ENCODE measurements around the gene DPY19L3.
"Not testable (repeated sequence)": the region's sequence is repeated elsewhere in the genome, so short reads cannot be mapped to it uniquely, and the experiment has no call there.

The DPY19L3 gene

GRCh38 chr19:32405431-32406160 lies at the start of gene DPY19L3:
Gene DPY19L3 (plus strand): TSS chr19:32405770. CDS start chr19:32408254, 2,484 bp downstream.
- DNase-seq (ENCODE audit: low read depth in 2 of 2), result peak; percentile 87 to 88

- DNase-seq (ENCODE audit: low read depth in 2 of 2), result no peak
Observed at GRCh38 chr19:32357720-32358119, 47.9 kb upstream of the DPY19L3 start.

GRCh38 chr19:32358321-32358720 lies 47.2 kb upstream of the DPY19L3 start:
- no peak for DNase-seq (ENCODE audit: low read depth in 2 of 2)

GRCh38 chr19:32359581-32359980 lies 46.0 kb upstream of the DPY19L3 start:
- DNase-seq (ENCODE audit: low read depth in 2 of 2), result no peak

GRCh38 chr19:32361574-32362317 lies 43.8 kb upstream of the DPY19L3 start:
- no peak for DNase-seq (ENCODE audit: low read depth in 2 of 2)

GRCh38 chr19:32362318-32362691 lies 43.3 kb upstream of the DPY19L3 start:
- DNase-seq (ENCODE audit: low read depth in 2 of 2), result no peak

- DNase-seq (ENCODE audit: low read depth in 2 of 2), result no peak
Observed at GRCh38 chr19:32363175-32363574, 42.4 kb upstream of the DPY19L3 start.

GRCh38 chr19:32363632-32364031 lies 41.9 kb upstream of the DPY19L3 start:
- DNase-seq (ENCODE audit: low read depth in 2 of 2), result no peak

- DNase-seq (ENCODE audit: low read depth in 2 of 2), result no peak
Observed at GRCh38 chr19:32364040-32364439, 41.5 kb upstream of the DPY19L3 start.

GRCh38 chr19:32367063-32367462 lies 38.5 kb upstream of the DPY19L3 start:
- no peak for DNase-seq (ENCODE audit: low read depth in 2 of 2)

- no peak for DNase-seq (ENCODE audit: low read depth in 2 of 2)
Observed at GRCh38 chr19:32367948-32368536, 37.5 kb upstream of the DPY19L3 start.

- no peak for DNase-seq (ENCODE audit: low read depth in 2 of 2)
Observed at GRCh38 chr19:32368787-32369186, 36.8 kb upstream of the DPY19L3 start.

- DNase-seq (ENCODE audit: low read depth in 2 of 2), result no peak
Observed at GRCh38 chr19:32372726-32373517, 32.6 kb upstream of the DPY19L3 start.

GRCh38 chr19:32373585-32374295 lies 31.8 kb upstream of the DPY19L3 start:
- DNase-seq (ENCODE audit: low read depth in 2 of 2), result no peak

GRCh38 chr19:32374362-32374761 lies 31.2 kb upstream of the DPY19L3 start:
- not testable (repeated sequence) for DNase-seq (ENCODE audit: low read depth in 2 of 2)

GRCh38 chr19:32377088-32377487 lies 28.5 kb upstream of the DPY19L3 start:
- DNase-seq (ENCODE audit: low read depth in 2 of 2), result not testable (repeated sequence)

- DNase-seq (ENCODE audit: low read depth in 2 of 2), result no peak
Observed at GRCh38 chr19:32380269-32380668, 25.3 kb upstream of the DPY19L3 start.

GRCh38 chr19:32387701-32388392 lies 17.7 kb upstream of the DPY19L3 start:
- DNase-seq (ENCODE audit: low read depth in 2 of 2), result no peak

- no peak for DNase-seq (ENCODE audit: low read depth in 2 of 2)
Observed at GRCh38 chr19:32388393-32388855, 17.1 kb upstream of the DPY19L3 start.

- DNase-seq (ENCODE audit: low read depth in 2 of 2), result no peak
Observed at GRCh38 chr19:32392901-32393300, 12.7 kb upstream of the DPY19L3 start.

Measured in stimulated activated CD4-positive, alpha-beta T cell treated with anti-CD3 and anti-CD28 coated beads, Interleukin-15, amount 100 ng/mL, for 48 hours (primary cell).